SHP77 (cell line): ENCODE data around the gene TTLL7.
"Not testable (repeated sequence)": the region's sequence is repeated elsewhere in the genome, so short reads cannot be mapped to it uniquely, and the experiment has no call there.

ENCODE experiments used
- DNase-seq, 2 experiments: peaks; one replicate each; lab custom pipeline; 2025; lab: John Stamatoyannopoulos, UW

The TTLL7 gene

DNA sequence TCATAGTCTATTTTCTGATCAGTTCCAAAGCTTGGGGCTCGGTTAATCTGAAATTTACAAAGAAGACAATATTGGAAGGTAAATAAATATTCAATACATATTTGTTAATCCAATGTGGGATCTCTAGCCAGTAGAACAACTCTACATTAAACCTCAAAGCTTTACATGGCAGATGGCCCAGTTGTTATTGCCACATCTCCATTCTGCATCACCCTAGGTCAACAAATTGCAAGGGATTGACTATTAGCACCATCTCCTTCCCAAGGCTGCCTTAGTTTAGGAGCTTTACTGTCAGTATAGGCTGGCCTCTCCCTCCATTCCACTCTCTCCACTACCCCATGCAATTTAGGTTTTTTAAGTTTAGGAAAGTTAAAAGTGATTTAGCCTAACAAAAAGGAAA, 69.7 kb downstream of the TTLL7 start:
- no peak for DNase-seq

DNA sequence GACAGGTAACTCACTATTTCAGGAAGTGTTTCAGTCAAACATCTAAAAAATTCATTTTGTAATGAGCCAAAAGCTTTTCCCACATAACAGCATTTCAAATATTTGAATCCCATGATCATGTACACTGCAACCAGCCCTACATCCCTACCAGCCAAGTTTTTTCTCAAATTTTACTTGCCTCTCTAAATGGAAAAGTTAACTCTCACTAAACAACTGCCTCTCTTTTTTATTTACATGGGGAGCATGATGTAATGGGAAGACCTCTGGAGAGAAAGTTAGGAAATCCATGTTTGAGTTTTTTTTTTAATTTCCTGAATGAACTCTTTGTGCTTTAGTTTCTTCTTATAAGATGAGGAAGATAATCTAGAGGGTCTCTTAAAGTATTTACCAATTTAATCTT, 70.5 kb downstream of the TTLL7 start:
- no peak for DNase-seq

DNA sequence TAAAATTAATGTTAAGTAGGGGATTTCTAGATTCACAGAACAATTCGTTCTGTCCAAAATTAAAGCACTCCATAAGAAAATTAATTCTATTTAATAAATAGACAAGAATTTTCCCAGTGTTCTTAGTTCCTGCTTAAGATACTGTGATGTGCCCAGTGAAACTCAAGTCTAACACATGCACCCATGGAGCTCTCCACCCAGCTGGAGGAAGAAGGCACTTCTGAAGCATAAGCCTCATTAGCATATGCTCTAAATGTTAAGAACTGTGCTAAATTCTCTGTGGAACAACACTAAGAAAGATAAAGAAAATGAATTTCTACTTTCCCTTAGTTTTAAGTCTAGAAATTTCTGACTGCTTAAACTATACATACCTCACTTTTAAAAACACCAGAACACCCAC, 71.2 kb downstream of the TTLL7 start:
- DNase-seq, result no peak

DNA sequence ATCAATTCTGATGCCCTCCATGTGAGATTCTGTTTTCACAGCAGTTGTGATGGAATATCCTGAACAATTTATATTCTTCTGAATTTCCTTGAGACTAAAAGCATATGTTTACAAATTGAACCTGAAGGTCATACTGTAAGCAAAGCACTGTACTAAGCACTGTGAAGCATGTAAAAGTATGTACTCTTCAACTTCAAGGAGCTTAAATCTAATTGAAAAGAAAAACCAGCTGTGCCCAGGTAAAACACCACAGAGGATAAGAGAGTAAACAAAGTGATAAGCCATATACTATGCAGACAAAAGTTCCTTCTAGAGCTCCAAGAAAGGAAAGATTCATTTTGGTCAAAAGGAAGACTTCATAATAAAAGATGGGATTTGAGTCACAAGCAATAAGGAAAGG, 71.9 kb downstream of the TTLL7 start:
- DNase-seq, result no peak

DNA sequence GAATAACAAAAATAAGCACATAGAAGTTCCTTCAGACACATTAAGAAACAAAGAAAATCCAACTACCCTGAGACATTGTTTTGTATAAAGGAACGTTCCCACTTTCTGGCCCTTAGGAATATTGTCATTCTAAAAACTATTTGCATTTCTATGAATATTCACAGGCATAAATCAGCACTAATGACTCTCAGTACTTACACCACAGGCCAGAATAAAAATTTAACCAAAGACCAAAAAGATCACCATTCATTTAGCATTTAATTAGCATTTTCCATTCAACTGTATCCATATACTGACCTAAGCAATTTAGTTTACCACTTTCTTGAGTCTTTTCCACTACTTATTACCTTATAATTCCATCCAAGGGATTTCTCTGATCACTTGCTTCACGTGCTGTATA, 75.4 kb downstream of the TTLL7 start:
- DNase-seq, result no peak

DNA sequence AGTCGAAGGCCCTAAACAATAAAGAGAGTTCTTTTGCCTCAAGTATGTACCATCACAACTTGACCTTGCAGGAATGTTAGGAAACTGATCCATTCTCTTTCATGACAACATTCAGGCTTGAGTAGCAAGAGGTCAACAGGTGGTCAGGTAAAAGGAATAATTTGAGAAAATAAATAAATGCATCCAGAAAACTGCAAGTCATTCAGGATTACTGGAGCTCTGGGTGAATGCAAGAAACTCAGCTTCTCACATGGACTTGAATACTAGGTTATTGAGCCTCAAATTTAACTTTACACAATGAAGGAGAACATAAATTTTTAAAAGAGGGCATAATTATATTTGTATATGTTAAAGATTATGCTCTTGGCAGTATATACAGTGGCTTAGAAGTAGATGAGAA, 76.5 kb downstream of the TTLL7 start:
- no peak for DNase-seq

DNA sequence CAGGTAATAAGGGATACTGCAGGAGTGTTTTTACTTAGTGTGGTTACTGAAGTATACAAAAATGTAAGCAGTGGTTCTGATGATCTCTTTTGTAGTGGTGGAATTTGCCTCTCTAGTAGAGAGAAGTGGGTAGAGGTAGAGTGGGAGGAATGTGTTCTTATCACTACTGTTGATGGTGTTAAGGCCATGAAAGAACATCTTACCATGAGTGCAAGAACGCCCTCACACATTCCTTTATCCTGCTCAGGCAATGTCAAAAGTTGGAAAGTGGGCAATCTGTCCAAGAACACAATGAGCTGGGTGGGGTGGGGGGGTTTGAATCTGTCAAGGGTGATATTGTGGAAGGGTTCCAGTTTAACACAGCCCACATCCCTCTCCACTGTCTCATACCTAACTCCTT, 78.6 kb downstream of the TTLL7 start:
- no peak for DNase-seq

DNA sequence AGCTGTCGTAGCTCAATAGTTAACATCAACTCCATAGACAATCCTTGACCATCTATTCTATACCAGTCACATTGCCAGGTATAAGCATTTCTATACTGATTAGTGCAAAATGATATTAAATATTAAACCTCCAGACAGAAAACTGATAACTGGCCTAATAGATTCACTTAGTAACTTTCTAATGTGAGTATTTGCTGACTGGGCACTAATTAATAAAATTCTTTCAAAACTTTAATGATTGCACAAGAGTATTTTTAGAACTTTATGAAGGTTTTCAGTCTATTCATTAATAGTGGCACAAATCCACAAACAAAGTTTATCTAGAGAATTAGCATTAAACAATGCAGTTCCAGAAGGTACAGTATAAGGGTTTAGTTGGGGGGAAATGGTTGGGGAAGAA, 79.1 kb downstream of the TTLL7 start:
- no peak for DNase-seq

DNA sequence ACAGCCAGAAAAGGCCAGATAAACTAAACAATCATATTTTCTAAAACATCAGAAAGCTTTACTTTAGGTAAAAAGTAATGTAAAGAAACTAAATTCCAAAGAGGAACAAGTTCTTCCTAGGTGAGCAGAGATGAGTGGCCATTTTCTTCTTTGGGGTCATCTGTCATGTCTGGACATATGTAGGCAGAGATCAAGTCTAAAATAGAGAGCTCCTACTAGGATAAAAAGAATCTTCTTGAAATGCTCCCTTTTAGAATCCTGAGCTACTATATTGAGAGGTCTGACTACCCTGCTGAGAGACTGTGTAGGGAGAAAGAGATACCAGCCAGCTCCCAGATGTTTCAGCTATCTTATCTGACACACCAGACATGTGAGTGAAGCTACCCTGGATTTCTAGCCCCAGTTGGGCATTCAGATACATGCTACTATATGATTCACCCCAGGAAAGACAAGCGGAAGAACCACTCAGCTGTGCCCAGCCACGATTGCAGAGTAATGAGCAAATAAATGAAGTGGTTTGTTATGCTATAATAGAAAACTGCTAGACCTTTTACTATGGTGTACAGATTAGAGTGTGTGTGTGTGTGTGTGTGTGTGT, 80.1 kb downstream of the TTLL7 start:
- no peak for DNase-seq

DNA sequence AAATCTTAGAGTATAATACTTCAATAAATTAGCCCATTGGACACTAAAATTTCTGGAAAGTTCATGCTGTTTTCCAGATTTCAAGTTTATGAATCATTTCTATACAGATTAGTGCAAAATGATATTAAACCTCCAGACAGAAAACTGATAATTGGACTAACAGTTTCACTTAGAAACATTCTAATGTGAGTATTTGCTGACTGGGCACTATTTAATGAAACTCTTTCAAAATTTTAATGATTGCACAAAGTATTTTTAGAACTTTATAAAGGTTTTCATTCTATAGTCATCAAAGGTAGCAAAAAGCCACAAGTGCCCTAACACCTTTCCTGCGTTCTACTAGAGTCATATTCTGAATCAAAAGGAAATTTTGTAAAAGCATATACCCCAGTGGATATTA, 81.0 kb downstream of the TTLL7 start:
- no peak for DNase-seq

DNA sequence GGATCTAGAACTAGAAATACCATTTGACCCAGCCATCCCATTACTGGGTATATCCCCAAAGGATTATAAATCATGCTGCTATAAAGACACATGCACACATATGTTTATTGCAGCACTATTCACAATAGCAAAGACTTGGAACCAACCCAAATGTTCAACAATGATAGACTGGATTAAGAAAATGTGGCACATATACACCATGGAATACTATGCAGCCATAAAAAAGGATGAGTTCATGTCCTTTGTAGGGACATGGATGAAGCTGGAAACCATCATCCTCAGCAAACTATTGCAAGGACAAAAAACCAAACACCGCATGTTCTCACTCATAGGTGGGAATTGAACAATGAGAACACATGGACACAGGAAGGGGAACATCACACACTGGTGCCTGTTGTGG, 82.8 kb downstream of the TTLL7 start:
- DNase-seq, result not testable (repeated sequence)

DNA sequence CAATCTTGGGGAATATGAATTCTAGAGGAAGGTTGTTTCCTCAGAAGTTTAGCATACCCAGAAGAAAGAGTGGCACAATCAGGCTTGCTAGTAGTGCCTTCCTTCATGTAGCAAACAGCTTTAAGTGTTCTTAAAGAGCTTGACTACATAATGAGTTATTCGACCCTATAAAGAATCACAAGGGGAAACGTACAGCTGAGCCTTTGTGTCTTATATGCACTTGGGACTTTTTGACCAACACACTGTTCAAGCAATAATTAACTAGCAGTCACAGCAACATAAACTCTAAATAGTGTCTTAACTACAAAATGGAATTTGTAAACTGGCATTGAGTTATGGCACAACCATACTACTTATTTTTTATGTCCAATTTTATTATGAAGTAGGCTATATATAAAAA, 86.1 kb downstream of the TTLL7 start:
- no peak for DNase-seq

DNA sequence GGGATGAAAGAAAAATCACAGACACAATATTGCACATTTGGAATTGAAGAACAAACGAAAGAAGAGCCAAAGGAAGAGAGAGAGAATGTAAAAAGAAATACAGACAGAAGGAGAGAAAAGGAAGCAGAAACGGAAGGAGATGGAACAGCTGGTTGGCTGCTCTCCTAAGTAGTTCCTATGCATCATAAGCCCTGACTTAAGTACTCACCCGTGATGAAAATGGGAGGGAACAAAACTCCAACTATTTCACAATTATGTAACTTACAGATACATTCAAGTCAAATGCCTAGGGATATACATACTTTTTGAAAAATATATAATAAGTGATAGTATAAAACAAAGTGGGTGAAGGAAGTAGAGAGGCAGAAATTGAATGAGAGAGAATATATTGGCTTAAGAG, 88.5 kb downstream of the TTLL7 start:
- no peak for DNase-seq

DNA sequence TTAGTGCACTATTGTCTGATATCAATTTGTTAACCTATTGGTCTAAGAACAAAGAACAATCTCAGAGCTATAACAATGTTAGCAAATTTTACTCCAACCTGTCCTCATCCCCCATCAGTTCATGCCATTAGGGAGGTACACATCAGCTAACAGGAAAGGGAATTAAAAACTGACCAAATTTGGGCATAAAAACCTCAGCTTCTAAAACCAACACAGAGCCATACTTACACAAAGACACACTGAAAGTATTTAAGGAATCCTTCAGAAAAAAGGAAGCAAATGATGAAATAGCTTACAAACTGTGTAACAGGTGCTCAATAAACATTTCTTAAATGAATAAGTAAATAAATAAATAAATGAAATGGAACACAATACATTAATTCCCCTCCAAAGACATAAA, 89.2 kb downstream of the TTLL7 start:
- no peak for DNase-seq

DNA sequence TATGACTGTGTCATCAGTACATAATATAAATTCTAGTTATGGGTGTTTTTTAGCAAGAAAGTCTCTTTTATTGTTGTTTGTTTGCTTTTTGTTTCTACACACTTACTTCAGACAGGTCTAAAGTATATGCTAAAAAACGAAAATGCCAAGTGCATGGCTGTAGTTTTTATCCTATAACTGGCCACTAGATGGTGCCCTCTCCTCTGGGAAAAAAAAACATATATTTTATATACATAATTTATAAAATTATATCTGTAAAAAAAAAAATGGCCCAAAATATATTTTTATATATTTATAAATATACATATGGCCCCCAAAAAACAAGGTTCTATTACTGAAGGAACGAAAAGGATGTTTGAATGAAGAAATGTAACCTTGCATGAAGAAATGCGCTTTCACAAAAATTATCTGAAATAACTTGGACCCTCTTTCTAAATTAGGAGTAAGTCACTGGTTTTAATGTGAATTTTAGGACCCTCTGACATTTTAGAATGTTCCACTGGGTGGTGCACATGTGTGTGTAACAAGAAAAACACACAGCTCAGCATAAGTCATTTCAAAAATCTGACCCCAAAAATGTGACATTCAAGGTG, 93.5 kb downstream of the TTLL7 start:
- peak in 1 of 2 experiments; percentile 9 for DNase-seq

DNA sequence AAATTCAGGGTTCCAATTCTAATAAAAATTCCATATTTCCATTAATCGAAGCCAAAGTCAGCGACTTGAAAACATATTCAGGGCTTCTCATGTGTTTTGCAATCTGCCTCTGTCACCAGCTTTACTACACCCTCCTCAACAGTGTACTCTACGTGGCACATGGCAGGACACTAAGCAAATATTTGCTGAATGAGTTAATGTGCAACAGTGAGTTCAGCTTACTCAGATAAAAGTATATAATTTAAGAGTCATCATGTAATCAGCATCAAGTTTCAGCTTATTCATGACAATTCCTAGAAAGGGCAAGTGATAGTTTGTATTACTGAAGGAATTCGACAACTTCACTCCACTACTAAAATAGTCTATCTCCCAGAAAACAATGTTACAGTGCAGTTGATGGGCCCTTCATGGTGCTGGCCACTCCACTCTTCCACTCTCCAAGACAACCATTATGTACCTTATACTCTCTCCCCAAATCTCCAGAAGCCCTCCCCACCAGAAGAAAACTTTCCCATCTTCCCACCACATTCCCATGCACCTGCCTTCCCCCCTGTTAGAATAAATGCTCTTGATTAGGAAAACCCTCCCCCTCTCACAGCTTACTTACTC, 97.3 kb downstream of the TTLL7 start:
- peak; percentile 18 to 39 for DNase-seq

DNA sequence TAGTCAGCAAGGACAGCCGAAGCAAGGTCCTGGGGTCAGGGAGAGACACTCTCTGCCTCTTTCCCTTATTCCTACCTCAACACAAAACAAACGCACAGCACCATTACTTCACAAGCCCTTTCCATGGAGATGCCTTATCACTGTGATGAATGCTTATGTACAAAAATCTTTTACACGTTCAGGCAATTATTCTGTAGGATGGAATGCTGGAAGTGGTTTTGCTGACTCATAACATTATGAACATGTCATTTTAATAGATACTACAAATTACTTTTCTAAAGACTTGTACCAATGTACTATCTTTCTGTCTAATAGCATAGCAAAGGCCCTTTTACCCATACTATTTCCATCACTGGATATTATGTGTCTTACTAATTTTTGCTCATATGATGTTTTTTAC, 98.4 kb downstream of the TTLL7 start:
- no peak for DNase-seq

DNA sequence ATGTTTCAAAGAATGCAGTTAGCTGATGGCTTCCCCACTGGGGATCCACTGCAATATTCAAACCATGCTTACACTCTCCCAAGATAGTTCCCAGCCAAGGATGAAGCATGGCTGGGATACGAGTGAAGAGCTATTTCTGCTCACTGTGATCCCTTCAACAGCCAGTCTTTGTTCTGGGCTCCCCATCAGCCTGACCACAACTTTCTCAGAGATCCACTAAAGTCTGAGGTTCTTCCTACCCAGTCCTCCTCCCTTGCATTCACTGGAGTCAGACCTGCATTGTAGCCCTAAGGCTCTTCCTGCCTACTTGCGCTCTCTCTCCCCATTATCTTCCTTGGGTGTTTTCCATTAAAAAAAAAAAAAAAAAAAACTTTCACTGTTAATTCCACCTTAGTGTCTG, 101.4 kb downstream of the TTLL7 start:
- DNase-seq, result no peak

DNA sequence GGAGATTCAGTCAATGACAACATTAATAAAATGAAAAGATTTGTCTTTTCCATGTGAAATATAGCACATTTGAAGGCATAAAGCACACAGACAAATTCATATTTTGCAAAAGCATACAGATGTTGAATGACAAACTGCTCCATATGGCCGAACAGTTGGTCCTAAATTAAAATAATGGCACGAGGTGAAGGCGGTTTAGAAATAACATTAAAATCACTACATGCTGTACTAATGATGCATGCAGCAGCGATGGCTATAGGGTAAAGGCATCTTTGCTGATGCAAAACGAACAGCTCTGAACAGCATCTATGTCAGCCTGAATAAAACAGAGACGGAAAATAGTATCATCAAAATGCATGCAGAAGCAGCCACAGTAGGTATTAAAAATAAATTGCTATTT, 102.6 kb downstream of the TTLL7 start:
- DNase-seq, result no peak

DNA sequence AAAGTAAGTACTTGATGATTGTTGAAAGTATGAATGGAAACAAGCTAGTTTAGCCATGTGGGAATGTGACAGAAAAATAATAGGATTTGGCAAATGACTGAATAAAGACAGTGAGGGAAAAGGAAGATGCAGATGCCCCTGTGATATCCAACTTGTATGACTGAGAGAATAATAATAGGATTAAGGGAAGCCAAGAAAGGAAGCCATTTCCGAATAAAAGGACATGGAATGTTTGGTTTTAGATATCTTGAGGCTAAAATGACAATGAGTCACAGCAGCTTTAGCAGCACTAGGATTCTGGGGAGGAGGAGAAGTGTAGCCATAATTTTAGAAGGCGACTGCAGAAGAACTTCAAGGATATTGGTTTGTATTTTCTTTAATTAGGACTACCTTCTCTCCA, 109.2 kb downstream of the TTLL7 start:
- no peak for DNase-seq

DNA sequence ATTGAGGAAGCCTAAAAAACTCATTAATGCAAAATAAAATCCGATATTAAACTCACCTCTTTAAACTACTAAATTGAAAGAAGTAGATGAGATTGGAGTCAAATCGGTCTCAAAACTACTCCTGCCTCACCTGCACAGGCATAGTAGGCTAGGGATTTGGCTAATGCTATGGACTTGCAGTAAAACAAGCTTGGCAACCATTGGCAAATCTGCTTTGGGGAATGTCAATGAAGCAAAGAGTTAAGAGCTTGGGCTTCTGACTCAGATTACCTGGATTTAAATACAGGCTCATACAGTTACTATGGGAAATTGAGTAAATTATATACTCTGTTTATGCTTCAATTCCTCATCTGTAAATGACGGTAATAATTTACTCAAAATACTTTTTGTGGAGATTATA, 111.4 kb downstream of the TTLL7 start:
- no peak for DNase-seq

DNA sequence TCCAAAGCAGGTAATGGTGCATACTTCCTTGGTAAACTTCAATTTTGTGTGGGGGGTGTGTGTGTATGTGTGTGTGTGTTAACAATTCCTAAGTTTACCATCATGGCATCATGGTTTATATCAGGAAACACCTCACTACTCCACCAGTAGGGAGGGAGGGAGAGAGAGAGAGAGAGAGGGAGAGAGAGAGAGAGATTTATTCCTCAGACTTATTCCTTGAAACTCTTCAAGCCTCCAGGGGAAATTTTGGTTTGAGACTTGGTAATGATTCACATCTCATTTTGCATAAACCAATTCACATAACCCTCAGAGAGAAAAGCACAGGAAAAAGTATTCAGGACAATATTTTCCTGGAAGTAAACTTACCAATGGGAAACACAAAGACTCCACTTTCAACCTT, 115.0 kb downstream of the TTLL7 start:
- no peak for DNase-seq

DNA sequence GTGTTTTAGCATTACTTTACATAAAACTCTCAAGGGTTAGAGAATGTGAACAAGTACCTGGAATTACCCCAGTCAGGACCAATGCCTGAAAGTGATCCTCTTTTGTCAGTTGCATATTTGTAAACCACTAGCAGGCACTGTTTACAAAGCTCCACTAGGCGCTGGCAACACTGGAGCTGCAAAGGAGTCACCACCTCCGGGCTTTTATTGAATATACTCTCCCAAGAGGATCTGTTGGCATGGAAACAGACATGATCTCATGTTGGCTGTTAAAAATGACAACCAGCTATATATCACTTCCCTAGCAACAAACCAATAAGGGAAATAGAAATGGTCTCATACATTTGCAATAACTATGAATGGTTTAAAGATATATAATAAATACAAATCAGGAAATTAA, 116.0 kb downstream of the TTLL7 start:
- peak; percentile 81 to 86 for DNase-seq

DNA sequence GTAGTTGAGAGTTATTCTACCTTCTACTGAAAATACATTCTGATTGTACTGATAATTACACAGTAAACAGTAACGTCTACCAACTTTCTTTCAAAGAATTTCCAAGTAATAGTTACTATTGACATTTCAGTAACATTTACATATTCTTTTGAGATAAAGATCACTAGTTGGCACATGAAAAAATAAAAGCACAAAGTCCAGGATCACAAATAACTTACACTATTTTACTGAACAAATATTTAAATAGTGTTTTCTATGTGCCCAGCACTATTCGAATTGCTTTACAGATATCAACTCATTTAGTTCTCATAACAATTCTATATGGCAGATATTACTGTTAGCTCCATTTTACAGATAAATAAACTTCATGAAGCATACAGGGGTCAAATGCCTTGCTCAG, 126.4 kb downstream of the TTLL7 start:
- DNase-seq, result no peak
